SHP77 (cell line): ENCODE measurements around the gene PCK1.

Experiments
- DNase-seq, 2 experiments: peaks; one replicate each; lab custom pipeline; 2025; lab: John Stamatoyannopoulos, UW

Gene PCK1

DNA sequence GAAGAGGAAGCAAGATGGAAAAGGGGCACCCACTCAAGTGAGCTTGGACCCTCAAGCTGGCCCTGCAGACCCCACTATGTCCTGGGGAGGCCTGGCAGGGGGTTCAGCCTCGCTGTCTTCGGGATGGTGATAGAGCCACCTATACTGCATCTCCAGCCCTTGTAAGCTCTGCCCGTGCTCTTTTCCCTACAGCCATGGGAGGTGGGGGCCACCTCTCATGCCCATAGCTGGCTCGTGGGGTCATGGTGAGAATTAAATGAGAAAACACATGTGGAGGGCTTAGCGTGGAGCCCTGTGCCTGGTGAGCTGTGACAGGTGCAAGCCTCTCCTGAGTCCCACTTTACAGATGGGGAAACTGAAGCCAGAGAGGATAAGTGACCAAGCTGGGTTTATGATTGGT is 27.7 kb downstream of the PCK1 start:
- no peak for DNase-seq

DNA sequence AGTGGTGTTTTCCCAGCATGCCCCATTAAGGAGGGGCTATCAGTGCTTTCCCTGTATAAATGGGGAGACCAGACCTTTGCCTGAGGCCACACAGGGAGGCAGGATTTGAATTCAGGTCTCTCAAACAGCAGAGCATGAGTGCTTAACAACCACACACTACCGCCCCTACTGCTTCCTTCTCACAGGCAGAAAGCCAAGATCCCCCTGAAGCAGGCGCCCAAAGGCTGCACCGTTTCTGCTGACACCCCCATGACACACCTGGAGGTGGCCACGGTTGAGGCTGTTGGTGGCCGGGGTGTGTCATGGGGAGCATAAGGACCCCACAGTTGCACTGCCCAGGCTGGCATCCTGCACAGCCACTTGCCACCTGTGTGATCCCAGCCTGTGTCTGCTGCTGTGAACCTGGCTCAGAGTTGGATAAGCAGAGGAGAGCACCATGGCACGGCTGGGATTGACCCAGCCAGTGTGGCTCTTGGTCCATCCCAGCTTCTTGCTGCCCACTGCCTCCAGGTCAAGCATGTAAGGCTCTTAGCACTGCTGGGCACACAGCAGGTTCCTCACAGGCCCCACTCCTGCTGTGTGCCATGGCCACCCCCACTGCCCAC is 28.3 kb downstream of the PCK1 start:
- no peak for DNase-seq

DNA sequence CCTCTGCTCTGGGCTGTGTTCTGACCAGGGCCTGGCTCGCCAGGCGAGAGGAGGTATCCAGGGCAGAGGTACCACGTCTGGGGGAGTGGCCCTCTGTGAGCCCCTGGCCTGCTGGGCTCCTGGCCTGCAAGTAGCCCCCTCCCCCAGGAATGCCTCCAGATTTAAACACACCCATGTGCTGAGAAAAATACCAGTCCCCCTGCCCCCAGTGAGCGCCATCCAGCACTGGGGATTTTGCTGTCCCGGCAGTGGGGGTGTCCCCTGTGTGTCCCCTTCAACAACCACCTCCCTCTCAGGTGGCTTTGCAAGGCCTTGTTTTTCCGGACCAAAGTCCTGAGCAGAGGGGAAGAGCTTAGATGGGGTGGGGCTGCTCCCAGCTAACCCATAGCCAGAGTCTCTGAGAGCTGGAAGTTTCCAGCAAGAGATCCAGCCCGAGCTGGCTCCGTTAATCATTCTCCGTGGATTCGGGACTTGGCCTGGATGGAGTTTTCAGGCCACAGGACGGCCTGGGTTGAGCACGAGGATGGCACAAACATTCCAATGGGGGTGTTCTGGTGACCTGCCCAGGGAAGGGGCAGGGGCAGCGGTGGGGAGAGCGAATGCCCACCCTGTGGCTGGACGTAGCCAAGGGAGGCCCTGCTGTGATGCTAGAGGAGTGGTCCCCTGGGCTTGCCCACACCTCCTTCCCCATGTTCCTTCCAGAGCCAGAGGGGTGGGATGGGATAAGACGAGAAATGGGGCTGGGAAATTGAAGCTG is 29.0 kb downstream of the PCK1 start:
- no peak for DNase-seq

DNA sequence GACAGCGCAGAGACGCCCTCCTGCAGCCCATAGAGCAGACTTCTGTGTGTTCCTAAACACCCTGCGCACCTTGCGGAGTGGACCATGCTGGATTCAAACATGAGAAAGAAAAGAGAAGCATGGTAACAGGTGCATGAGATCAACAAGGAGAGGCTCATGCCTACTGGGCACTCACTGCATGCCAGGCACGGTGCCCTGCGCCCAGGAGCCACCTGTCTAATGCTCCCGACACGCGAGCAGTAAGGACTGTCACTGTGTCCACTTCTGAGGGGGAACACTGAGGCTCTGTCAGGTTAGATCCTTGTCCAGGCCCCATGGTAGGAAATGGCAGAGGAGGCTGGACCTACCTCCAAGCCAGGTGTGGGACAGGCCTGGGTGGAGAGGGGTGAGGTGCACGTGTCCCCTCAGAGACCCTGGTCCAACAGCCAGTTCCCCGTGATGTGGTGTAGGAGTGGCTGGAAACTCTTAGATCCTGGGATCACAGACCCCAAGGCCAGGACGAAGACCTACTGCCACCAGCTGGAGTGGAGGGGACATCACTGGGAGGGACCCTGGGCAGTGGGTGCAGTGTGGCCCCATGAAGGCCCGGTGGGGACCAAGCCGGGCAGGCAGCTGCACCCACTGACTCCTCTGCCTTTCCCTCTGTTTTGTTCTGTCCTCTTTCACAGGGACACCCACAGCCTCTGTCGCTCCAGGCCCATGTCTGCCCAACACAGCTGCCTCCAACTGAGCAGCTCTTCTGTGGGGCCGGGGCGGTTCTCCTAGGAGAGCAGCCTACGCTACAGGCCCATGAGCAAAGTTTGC is 29.8 kb downstream of the PCK1 start:
- DNase-seq = no peak

DNA sequence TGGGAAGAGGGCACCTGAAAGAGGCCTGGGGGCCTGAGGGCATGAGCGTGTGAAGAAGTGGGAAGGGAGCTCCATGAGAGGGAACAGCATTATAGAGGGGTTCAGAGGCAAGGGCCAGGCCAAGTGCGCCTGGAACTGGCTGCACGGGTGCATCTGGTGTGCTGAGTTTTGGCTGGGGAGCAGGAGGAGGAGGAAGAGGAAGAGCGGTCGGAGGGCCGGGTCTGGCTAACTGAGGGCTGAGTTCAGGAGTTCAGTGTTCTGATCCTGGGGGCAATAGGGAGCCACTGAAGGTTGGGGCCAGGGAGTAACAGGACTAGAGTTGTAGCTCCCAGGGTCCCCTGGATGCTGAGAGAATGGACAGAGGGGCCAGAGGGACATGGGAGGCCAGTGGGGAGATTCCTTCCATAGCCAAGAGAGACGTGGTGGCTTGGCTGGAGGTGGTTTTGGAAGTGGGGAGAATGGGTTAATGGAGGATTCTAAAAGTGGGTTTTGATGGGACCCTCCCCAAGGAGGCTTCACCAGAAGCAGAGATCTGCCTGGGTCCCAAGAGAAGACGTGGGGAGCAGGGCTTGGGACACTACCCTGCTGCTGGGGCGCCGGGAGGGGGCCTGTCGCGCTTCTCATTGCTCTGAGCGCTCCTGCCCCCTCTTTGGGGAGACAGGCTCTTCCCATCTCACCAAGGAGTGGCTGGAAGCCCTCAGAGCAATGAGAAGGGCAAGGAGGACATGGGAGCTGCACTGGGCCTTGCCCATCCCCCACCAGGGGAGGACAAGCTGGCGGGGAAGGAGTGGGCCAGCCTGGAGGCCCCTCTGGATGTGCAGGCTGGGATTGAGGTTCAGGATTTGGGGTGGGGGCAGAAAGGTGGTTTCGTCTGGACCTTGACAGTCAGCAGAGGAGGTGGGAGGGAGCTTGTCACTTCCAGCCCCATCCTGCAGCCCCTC is 30.6 kb downstream of the PCK1 start:
- DNase-seq = no peak

DNA sequence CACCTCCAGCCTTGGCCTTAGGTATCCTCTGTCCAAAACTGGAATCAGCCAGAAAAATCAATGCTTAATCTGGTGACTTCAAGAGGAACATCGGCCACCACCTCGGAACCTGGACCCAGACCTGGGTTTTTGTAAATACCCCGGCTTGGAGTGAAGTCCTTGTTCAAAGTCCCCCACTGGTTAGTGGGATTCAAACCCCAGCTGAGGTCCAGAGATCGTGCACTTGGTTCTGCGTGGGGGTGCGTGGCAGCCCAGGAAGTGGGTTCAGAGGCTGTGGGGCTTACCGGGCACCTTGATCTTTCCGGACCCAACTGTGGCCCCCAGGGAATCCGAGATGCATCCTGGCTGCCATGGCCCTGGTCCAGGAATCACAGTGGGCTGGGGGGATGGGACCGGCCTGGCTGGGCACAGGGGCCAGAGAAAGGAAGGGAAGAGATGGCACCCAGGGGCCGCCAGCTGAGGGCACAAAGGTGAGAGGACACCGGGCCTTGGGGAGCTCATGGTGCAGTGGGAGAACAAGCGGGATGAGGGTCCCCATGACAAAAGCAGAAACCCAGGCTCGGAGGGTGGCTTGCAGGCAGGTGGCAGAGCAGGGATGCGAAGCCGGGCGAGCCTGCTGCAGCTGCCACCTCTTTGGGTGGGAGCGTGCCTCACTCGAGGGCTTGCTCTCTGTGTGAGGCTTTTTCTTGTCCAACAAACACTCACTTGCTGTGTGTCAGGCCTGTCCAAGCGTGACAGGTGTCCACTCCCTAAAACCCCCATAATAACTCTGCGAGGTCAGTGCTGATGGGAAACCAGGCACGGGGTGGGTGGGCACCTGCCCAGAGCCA is 31.6 kb downstream of the PCK1 start:
- peak; percentile 15 to 29 for DNase-seq

DNA sequence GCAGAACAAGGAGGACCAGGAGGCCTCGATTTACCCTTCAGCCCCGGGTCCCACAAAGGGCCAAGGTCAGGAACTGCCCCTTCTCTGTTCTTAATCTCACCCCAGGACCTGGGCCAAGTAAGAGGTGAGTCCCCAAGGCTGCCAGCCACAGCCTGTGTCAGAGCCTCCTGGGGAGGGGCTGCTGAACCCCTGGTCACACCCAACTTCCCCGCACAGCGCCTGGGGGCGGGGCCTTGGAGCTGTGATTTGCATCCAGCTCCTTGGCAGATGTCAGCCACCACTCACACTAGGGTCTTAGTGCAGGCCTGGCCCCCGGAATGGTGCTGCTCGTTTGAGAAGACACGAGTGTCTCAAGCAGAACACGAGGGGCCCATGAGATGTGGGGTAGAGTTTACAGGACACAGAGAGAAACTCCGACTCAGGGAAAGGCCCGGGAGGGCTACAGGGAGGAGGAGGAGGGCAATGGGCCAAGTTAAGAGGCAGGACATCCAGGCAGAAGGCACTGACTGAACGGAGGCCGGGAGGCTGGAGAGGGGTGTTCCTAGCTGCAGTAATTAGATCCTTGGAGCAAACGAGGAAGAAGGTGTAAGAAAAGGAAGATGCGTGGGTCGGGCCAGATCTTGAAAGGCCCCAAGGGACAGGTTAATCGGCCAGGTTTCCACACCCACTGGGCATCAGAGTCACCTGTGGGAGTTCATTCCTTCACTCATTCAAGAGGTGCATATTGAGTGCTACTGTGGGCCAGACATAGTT is 32.4 kb downstream of the PCK1 start:
- DNase-seq = no peak

DNA sequence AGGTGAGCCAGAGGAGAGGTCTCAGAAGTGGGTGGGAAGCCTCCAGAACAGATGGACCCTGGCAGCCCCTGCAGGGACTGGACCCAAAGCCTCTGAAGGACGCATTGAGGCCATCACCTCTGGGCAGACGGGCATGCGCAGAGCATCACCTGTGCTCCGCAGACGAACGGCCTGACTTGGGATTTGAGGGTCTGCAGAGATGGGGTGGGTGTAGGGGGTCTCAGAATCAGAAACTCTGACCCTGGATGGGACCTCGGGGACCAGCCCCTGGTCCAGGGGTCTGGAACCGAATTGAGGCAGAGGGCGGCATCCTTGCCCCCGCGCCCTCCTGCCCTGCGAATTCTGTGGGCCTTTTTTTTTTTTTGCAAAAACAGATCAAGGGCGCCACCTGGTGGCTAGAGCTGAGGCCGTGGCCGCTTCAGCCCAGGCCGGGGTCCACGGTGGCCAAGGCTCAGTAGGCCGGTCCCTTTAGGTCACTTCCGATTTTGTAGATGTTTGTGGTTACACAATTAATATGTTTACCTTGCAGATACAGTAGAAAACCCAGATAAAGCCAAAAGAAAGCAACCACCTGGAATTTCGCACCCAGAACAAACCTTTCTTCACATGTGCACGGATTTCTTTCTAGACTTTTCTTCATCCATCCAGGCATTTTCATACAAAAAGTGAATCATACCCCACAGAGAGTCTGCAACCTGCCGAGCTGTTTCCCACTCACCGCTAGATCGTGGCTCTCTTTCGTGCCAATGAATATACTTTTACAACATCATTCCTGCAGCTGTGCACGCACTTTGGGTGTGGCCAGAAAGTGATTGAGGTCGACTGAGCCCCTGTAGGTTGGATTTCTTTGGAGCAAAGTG is 33.4 kb downstream of the PCK1 start:
- DNase-seq = peak in 1 of 2 experiments; percentile 51

DNA sequence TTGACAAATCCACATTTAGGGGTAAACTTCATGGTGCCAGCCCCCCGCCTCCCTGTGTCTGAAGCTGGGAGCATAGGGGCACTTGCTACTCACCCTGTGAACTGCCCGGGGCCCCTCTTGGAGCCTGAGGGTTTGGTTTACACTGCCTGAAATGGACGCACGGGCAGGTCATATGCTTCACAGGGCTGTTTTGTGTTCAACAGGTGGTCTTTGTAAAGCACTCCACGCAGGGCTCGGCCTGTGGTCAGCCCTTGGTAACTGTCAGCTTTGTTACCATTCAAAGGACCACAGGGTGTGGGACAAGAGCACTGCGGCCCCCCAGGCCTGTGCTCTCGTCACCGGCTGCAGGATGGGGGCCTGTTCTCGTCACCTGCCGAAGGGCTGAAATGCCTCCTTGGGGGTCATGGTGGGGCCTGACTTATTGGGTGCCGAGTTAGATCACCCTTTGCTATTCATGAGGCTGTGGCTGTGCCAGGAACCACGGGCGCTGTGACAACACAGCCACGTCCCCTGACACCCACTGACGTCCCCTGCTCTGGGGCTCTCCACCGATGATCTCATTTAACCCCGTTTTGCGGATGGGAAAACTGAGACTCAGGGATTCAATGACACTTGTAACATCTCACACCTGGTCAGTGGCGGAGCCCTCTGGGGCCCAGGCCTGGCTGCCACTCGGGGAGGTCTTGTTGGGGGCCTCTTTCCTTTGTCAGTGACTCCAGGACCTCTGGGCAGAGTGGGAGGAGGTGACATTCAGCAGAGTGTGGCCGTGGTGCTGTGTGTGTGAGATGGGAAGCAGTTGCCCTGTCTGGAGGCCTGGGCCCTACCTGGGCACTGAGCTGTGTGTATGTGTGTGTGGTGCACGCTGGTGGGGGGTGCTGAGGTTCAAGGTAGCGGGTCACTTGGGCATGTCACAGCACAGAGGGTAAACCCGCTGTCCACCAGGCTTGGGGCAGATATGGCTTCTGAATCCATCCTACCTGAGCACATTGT is 34.4 kb downstream of the PCK1 start:
- no peak for DNase-seq

DNA sequence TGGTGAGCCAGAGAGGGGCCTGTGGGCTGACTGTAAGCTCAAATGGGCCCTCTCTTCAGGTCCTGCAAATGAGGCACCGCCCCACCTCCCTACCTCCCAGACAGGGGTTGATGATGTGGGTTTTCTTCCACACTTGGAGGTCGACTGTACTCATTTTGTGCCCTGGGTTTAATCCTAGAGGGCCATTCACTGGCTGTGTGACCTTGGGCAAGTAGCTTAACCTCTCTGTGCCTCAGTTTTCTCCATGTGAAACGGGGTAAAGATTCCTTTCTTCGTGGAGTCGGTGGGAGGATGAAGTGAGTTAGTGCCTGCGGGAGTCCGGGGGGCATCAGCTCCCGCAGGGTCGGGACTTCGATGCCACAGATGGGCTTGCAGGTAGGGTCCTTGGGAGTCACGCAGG is 35.4 kb downstream of the PCK1 start:
- DNase-seq = no peak

DNA sequence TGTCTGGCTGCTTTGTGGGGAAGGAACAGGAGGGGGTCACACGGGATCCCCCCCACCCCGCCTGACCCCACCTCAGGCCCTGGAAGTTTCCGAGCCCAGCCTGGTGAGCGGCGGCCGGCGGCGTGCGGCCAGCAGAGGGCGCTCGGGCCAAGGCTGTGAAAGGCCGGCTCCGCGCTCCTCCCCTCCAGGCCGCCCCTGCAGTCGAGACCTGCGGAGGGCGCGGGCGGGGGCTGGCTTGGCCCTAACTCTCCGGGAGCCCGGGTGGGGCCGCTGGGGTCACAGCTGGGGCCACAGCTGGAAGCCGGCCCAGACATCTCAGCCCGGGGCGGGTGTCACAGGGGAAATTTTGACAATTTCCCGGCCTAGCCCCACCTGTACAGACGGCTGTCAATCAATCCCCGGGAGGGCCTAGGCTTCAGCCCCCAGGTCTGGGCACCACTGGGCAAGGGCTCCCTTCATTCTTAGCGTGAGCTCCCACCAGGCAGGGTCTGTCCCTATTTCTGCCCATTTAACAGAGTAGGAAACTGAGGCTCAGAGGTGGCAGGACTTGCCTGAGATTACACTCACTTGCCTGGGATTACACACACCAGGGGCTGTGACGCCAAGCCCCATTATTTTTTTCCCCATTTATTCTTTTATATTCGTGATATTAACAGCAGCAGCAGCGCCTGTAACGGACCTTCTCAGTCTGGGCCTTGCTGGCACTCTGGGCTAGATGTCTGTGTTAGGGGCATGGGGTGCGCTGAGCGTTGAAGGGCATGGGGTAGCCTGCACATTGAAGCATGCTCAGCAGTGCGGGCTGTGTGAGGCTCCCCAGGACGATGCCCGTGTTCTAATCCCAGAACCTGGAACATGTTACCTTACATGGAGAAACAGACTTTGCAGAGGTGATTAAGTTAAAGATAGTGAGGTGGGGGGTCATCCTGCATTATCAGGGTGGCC is 36.4 kb downstream of the PCK1 start:
- DNase-seq = peak; percentile 32 to 76

DNA sequence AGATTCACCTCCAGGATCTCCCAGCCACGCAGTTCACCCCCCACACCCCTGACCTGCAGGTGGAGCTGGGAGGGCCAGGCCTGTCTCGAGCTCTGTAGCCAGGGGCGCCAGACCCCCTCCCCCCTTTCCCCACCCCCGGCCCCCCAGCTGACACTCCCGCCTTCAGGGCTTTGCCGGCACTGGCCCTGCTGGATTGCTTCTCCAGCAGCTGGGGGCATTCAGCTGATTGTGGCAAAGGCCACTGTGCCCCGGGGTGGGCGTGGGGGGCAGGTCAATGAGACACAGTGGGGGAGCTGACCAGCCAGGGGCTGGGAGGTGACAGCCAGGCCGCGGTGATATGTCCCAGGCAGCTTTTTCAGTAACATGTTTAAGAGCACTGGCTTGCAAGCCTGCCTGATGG is 37.1 kb downstream of the PCK1 start:
- DNase-seq = no peak

DNA sequence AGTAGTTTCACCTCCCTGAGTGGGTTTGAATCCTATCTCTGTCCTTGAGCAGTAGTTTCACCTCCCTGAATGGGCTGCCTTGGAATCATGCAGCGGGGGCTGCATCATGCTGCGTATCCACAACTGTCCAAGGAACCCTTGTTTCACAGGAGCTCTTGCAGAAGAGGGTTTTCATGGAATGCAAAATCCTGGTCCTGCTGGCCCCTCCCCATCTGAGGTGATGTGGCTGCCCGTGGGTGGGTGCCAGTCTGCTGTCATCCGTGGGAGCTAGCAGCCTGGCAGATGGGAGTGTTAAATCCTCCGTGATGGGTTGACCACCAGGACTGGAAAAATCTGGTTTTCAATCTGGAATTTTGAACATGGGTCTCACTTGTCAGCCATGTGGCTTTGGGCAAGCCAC is 37.6 kb downstream of the PCK1 start:
- no peak for DNase-seq

DNA sequence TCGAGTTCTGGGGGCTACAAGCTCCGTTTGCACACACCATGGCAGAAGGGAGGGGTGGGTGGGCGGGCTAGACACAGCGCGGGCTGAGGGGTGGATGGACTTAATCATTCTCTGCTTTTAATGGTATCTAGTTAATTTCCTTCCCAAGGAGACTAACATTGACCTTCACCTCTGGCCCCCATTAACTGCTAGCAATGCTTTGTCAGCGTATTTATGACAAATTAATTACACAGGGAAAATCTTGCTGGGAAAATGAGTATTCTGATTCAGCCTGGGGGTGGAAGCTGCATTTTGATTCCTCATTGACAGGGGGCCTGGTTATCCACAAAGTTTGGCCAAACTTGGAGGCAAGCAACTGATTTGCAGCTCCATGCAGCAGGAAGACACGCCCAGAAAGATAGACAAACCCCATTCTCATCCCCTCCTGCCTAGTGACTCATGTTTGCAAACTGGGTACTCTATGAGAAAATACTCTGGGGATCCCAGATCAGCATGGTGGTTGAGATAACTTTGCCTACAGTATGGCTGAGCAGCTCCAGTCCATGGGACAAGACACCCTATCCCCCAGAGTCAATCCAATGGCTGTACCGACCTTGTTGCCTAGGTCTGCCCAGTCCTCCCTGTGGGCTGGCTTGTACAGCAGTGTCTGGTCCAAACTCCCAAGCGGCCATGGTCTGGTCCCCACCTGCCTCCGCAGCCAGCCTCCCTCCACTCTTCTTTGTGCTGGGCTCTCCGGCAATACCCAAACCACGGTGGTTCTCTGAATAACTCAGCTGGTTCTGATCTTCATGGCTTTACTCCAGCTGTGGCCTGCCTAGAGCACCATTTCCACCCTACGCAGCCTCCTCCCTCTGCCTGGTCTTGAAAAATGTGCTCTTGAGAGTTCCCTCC is 39.7 kb downstream of the PCK1 start:
- no peak for DNase-seq

DNA sequence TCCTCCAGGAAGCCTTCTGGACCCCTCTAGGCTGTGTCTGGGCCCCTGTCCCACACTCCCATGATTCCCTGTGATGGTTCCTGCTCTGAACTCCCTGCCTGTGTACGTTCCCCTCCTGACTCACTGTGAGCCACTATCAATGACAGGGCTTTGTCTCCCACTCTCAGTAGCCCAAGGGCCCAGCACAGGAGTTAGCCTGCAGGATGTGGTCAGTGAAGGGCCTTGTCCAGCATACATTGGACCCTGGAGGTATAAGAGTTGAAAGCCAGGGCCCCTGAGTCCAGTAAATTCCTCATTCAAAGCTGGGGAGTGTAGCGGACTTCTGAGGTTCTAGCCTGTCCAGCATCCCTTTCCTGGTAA is 40.3 kb downstream of the PCK1 start:
- DNase-seq = no peak

DNA sequence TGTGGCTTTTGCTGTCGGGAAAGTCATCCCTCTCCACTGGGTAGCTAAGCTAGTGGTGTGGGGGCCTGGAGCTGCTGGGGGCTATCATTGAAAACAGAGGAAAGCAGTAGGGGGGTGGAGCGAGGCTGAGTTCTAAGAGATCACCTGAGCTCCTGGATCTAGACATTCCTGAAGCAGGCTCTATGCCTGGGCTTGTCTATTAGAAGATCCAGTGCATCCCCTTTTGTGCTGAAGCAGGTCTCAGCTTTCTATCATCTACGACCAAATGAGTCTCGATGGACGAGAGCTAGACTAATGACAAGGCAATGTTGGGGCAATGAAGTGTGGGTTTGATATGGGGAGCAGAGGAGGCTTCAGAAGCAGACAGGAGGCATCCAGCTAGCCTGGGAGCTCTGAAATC is 40.8 kb downstream of the PCK1 start:
- no peak for DNase-seq
